C4-2B (cell line): ENCODE data around the gene AQP7.

ENCODE experiments used
- ZFX ChIP-seq: fragments of 450-650 bp; IDR thresholded peaks from 2 replicates; pipeline ENCODE4 v1.6.1; 2017
- TF ChIP-seq, protein P1 (sequence below): fragments of 450-650 bp; conservative IDR thresholded peaks from 2 replicates; pipeline ENCODE4 v1.5.1; 2017; ENCODE audit warnings: mild to moderate bottlenecking

DNA sequence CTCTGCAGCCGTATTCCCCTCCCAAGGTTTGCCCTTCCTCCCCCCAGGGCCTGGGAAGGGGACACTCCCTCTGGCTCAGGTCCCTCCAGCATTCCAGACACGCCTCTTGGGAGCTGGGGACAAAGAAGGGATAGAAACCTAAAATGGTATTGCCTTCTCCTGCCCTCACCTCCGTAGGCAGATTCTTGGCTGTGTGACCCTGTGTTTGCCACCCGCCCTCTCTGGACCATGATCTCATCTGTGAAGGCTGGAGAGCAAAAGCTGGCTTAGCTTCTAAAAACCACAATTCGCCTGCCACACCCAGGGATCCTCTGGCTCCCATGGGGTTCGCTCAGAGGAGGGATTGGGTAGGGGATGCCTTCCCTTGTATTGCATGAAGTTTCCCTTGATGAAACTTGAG is 37.4 kb upstream of the AQP7 start:
- TF ChIP-seq, protein P1, sequence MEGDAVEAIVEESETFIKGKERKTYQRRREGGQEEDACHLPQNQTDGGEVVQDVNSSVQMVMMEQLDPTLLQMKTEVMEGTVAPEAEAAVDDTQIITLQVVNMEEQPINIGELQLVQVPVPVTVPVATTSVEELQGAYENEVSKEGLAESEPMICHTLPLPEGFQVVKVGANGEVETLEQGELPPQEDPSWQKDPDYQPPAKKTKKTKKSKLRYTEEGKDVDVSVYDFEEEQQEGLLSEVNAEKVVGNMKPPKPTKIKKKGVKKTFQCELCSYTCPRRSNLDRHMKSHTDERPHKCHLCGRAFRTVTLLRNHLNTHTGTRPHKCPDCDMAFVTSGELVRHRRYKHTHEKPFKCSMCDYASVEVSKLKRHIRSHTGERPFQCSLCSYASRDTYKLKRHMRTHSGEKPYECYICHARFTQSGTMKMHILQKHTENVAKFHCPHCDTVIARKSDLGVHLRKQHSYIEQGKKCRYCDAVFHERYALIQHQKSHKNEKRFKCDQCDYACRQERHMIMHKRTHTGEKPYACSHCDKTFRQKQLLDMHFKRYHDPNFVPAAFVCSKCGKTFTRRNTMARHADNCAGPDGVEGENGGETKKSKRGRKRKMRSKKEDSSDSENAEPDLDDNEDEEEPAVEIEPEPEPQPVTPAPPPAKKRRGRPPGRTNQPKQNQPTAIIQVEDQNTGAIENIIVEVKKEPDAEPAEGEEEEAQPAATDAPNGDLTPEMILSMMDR: no peak
- TF ChIP-seq ZFX: no peak
